ENCODE results near the gene FZD7. TPM values are rescaled to one million over a fixed set of nuclear protein-coding genes. Genes with fewer than 3 reads are reported as not detected.

The FZD7 gene
- total RNA-seq, 1 donor = 14.7 TPM

DNA sequence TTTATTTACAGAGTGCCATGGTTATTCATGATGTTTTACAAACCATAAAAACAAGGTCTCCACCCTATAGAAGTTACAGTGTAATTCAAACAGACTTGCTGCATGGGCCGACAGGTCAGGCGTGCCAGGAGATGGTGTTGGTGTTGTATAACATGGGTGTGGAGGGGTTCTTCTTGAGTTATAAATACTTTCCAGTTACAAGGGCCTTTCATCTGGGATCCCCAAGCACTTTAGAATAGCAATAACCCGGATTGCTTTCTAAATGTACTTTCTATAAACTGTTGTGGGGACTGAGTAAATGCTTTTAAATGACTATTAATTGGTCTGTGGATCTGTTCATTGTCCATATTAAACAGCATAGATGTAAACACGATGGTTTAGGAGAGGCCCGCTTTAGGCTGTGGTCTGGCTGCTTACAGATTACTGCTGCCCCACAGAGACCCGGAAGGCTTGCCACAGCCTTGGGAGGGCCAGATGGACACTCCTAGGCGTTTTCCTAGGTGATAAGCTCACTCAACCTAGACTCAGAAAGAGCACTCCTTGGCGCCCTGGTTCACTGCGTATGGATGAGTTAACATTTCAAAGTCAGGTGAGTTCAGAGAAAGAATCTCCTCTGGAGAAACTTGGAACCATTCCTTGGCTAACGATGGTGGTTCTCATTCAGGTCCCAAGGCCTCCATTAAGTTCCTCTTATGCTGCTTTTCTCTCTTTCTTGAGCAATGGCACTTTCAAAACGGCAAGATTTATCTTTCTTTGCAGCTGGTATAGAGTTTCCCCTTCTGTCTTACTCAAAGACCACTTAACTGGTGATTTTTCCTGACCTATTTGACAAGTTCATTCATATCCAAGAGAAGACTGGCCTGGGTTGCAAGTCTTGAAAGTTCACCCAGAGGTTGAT lies 35.8 kb downstream of the FZD7 start:
- no peak overlapping the region for H3K4me3 ChIP-seq (ENCODE audit: low read depth, low read length)
- TF ChIP-seq, protein P1, sequence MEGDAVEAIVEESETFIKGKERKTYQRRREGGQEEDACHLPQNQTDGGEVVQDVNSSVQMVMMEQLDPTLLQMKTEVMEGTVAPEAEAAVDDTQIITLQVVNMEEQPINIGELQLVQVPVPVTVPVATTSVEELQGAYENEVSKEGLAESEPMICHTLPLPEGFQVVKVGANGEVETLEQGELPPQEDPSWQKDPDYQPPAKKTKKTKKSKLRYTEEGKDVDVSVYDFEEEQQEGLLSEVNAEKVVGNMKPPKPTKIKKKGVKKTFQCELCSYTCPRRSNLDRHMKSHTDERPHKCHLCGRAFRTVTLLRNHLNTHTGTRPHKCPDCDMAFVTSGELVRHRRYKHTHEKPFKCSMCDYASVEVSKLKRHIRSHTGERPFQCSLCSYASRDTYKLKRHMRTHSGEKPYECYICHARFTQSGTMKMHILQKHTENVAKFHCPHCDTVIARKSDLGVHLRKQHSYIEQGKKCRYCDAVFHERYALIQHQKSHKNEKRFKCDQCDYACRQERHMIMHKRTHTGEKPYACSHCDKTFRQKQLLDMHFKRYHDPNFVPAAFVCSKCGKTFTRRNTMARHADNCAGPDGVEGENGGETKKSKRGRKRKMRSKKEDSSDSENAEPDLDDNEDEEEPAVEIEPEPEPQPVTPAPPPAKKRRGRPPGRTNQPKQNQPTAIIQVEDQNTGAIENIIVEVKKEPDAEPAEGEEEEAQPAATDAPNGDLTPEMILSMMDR (IDR thresholded peaks at IDR 0.05; ENCODE audit: insufficient read depth, low read depth, low read length) = no peak
- peak; percentile 60 for DNase-seq (ENCODE audit: low read depth)

DNA sequence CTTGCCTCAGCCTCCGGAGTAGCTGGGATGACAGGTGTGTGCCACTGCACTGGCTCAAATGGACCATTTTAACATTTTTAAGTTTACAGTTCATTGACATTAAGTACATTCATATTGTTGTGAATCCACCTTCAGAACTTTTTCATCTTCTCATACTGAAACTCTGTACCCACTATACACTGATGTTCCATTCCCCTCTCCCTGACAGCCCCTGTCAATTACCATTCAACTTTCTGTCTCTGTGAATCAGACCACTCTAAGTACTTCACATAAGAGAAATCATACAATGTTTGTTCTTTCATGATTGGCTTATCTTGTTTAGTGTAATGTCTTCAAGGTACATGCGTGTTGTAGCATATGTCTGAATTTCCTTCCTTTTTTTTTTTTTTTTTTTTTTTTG lies 37.5 kb downstream of the FZD7 start:
- no peak for DNase-seq (ENCODE audit: low read depth)
- no peak overlapping the region for H3K4me3 ChIP-seq (ENCODE audit: low read depth, low read length)
- TF ChIP-seq, protein P1 (IDR thresholded peaks at IDR 0.05; ENCODE audit: insufficient read depth, low read depth, low read length) = no peak

DNA sequence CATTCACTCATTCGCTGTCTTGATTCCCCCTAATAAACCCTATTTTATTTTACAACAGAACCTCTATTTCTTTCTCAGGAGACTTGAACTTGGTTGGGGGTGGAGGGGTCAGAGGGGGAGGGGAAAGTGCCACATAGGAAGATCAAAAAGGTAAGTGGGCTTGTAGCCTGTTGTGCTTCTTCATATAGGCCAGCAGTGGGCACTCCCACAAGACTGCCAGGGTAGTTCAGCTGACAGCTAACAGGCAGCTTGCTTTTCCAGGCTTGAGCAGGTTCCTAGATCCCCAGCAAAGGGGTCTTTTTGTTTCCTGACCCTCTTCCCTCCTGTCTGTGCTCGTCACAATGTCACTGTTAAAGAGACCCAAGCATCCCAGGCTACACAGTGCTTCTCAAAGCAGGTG lies 38.6 kb downstream of the FZD7 start:
- H3K4me3 ChIP-seq (ENCODE audit: low read depth, low read length) = no peak overlapping the region
- TF ChIP-seq, protein P1 (IDR thresholded peaks at IDR 0.05; ENCODE audit: insufficient read depth, low read depth, low read length) = peak; percentile 44
- DNase-seq (ENCODE audit: low read depth) = peak; percentile 12

DNA sequence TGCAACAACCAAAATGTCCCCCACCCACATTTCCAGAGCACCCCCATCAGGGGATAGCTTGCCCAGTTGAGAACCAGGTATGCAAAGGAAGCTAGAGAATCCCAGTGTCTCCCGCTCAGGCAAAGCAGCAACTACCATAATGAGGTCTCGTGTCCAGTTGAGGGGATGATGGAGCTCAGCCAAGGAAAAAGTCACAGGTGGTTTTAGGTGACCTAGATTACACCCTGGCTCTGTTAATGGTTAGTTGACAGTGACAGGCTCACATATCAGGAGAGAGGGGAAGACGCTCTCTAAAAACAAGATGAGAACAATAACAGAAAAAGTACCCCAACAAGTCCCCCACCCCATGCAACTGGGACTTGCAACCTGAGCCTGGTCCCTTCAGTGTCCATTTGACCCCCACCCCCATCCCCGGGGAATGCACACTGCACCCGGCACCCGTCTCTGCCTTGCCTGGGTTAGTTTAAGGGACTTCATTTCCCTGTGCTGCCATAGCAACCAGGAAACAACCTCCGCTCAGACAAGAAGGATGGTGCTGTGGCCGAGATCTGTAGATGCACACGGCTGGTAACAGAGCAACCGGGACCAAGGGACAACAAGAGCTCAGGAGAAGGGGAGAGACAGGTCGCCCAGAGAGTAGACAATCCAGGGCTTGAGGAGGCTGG lies 39.2 kb downstream of the FZD7 start, which contains the start of gene KIAA2012:
TSS of gene KIAA2012 (plus strand) at position 519 of the 665 bp plus-strand sequence. CDS start 373 bp downstream, outside the sequence.
- TF ChIP-seq, protein P1 (IDR thresholded peaks at IDR 0.05; ENCODE audit: insufficient read depth, low read depth, low read length) = no peak
- no peak for DNase-seq (ENCODE audit: low read depth)
- no peak within 1 kb of the TSS for H3K4me3 ChIP-seq (ENCODE audit: low read depth, low read length)

DNA sequence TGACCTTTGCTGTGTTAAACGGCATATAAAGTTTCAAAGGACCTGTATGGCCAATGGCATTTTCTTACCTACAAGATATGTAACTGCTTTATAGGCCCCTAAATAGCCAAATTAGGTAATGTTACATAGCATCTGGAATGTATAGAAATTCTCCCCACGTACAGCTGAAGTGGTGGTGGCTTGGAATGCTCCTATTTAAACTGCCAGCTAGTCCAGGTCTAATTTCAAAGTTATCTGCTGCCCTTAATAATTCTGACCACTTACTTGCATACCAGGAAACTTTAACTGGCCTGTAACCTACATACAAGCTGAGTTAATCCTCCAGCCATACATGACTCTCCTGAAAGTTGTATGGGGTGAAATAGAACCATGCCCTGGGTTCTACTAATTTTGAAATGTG lies 40.7 kb downstream of the FZD7 start:
- H3K4me3 ChIP-seq (ENCODE audit: low read depth, low read length) = no peak overlapping the region
- TF ChIP-seq, protein P1 (IDR thresholded peaks at IDR 0.05; ENCODE audit: insufficient read depth, low read depth, low read length) = no peak
- DNase-seq (ENCODE audit: low read depth) = no peak

DNA sequence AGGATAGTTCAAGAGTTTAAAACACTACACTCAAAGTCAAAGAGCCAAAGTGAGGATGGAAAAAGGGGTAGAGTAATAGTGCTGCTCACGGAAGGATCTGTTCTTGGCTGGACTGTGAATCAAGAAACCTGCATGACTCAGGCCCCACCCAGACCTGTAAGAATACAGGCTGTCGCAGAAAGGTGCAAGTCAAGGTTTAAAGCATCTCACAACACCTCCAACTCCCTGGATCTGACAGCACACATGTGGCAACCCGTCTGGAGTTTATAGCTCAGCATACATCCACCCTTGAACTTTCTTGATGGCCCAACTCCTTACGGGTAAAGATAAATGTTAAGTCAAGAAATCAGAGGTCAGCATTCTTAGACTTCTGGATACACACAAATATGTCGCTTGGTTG lies 45.7 kb downstream of the FZD7 start:
- H3K4me3 ChIP-seq (ENCODE audit: low read depth, low read length) = no peak overlapping the region
- no peak for DNase-seq (ENCODE audit: low read depth)
- TF ChIP-seq, protein P1 (IDR thresholded peaks at IDR 0.05; ENCODE audit: insufficient read depth, low read depth, low read length) = no peak
